Epithelial cell of esophagus (primary cell): ENCODE data around the gene PARD3.
"Not testable (repeated sequence)": the region's sequence is repeated elsewhere in the genome, so short reads cannot be mapped to it uniquely, and the experiment has no call there.

Experiments
- DNase-seq: peaks from one replicate; pipeline ENCODE4 v3.0.0; 2010; ENCODE audit warnings: low read depth
- H3K4me3 ChIP-seq: 2 replicates; pipeline ENCODE4 v1.5.1; 2011; ENCODE audit warnings: mild to moderate bottlenecking, low read length, control low read depth
- TF ChIP-seq, protein P1 (sequence below): IDR thresholded peaks from 2 replicates; pipeline ENCODE4 v1.5.1; 2011; ENCODE audit warnings: low read depth, mild to moderate bottlenecking, low read length, control low read depth, inconsistent platforms; ENCODE audit not compliant: insufficient read depth; ENCODE audit errors: missing control alignments

The PARD3 gene

DNA sequence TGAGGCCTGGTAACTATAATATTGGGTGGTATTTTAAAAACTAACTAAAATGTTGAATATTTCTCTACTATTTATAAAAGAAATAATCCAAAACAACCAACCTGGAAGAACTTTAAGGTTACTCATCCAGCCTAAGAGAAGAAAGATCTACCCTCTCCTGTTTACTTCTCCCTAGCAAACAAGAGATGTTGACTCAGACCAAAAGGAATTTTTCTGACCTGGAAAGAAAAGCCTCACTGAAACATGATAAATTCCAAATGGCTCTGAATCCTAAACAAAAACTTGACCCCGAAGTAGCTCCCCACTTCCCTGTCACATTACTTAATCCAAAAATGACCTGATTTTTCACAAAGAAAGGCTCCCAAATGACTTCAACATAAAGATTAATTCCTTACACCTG is 101.2 kb downstream of the PARD3 start:
- no peak overlapping the region for H3K4me3 ChIP-seq
- TF ChIP-seq, protein P1, sequence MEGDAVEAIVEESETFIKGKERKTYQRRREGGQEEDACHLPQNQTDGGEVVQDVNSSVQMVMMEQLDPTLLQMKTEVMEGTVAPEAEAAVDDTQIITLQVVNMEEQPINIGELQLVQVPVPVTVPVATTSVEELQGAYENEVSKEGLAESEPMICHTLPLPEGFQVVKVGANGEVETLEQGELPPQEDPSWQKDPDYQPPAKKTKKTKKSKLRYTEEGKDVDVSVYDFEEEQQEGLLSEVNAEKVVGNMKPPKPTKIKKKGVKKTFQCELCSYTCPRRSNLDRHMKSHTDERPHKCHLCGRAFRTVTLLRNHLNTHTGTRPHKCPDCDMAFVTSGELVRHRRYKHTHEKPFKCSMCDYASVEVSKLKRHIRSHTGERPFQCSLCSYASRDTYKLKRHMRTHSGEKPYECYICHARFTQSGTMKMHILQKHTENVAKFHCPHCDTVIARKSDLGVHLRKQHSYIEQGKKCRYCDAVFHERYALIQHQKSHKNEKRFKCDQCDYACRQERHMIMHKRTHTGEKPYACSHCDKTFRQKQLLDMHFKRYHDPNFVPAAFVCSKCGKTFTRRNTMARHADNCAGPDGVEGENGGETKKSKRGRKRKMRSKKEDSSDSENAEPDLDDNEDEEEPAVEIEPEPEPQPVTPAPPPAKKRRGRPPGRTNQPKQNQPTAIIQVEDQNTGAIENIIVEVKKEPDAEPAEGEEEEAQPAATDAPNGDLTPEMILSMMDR: no peak
- DNase-seq: peak; percentile 66

DNA sequence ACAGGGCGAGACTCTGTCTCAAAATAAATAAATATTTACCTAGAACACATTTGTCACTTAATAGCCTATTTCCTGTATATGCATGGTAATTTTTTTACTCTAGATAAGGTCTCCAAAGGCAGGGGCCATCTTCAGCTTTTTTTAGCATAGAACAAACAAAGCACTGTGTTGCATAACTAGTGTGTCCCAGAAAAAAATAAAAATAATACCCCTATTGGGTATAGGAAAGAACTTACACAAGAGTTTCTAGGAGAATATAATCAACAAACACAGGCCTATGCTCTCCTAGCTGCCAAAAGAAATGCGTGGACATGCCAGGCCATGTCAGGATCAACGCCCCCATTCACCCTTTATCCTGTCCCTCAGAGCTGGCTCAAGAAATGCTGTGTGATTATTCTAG is 103.6 kb downstream of the PARD3 start:
- H3K4me3 ChIP-seq: no peak overlapping the region
- TF ChIP-seq, protein P1: no peak
- peak; percentile 30 for DNase-seq

DNA sequence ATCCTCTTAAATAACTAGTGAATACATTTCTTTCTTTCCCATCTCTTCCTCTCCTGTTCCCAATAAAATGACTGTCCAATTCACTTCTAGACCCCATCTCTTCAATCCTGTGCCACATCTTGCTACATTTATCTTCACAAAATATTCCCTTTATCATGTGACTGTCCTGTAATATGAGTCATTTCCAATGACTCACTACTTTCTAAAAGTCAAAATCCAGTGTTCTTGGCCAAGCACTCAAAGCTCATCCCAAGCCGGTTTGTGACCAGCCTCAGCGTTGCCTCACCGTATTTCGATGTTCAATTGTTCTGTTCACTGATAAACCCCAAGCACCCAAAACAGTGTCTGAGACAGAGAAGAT is 104.7 kb downstream of the PARD3 start:
- DNase-seq: peak; percentile 88
- TF ChIP-seq, protein P1: no peak

DNA sequence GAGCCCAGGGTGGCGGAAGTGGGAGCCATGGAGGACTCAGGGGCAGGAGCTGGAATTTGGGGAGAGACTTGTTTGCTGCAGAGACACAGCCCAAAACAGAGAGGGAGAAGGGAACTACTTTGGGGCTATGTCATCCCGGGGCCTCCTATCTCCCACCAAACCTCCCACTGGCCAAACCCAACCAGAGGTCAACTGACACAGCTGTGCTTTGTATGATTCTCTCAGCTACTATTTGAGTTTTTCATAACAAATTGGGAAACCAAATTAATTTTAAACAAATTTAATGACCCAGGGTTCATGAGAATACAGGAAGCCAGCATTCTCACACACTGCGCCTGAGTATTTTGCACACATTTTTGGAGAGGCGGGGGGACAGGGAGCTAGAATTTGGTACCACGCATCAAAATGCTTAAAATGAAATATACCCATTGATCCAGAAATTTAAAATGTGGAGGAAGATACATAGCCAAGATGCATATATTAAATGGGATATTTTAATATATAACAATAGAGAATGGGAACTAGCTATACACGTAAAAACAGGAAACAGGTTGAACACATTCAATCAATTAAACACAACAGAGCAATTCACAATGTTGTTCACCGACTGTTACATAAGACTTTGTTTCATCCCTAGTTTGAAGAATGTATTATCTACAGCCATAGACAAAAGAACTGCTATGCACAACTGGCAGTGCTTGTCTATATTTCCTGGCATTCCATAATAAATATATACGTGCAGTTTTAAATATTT is 105.3 kb downstream of the PARD3 start:
- H3K4me3 ChIP-seq: no peak overlapping the region
- DNase-seq: no peak
- TF ChIP-seq, protein P1: no peak

More for the DNA sequence above, 104.7 kb downstream of the PARD3 start:
- no peak overlapping the region for H3K4me3 ChIP-seq

DNA sequence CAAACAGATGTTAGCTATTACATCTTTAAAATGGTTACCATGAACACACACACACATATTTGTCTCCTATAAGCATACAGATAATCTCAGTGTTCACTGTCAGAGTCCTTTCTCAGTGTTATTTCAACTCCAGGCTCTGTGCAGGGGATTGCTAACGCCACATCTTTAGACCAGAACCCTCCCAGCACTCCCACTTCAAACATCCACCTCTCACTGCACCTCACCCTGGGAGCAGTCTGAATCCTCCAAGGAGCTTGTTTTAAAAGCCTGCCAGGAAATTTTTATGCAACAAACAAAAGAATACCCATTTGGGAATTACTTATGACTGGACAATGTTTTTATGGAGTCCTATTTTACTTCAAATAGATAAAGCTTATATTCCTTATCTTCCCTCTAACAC is 107.4 kb downstream of the PARD3 start:
- no peak for DNase-seq

DNA sequence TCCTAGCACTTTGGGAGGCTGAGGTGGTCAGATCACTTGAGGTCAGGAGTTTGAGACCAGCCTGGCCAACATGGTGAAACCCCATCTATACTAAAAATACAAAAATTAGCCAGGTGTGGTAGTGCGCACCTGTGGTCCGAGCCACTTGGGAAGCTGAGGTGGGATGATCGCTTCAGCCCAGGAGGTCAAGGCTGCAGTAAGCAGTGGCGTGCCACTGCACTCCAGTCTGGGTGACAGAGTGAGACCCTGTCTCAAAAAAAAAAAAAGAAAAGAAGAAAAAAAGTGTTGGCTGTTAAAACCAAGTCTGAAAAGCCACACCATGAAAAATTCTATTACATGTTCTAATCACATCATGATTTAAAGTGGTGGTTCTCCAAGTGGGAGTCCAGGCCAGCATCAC is 108.1 kb downstream of the PARD3 start:
- not testable (repeated sequence) for DNase-seq, H3K4me3 ChIP-seq

More for the DNA sequence above, 107.4 kb downstream of the PARD3 start:
- TF ChIP-seq, protein P1: no peak
- no peak overlapping the region for H3K4me3 ChIP-seq

DNA sequence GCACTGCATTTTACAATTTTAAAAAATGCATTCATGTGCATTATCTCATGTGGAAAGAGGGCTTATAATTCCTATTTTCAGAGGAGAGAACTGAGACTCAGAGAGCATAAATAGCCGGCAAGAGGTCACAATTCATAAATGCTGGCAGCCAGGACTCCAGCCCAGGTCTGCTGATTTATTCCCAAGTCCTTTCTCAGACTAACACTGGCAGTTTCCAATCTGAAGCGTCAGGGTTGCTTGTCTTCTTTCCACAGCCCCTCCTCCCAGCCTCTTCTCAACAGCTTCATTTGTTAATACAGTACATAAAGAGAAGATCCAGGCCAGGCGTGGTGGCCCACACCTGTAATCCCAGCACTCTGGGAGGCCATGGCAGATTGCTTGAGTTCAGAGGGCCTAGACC is 108.9 kb downstream of the PARD3 start:
- TF ChIP-seq, protein P1: no peak
- no peak for DNase-seq
- no peak overlapping the region for H3K4me3 ChIP-seq
